Erythroblast (primary cell): ENCODE data around the gene LRRC63.

ENCODE experiments used
- GATA1 ChIP-seq: IDR thresholded peaks from 2 replicates; pipeline ENCODE4 v1.6.1; 2011; ENCODE audit warnings: low read depth, mild to moderate bottlenecking, control low read depth, low read length, moderate library complexity
- POLR2A ChIP-seq: IDR thresholded peaks from 2 replicates; pipeline ENCODE4 v1.6.1; 2011; ENCODE audit warnings: mild to moderate bottlenecking, low read length

GRCh38 chr13:46288570-46289259 lies 77.0 kb downstream of the LRRC63 start:
- no peak for TF ChIP-seq POLR2A
- TF ChIP-seq GATA1 = no peak
